Measurements from ENCODE around the gene GBGT1. TPM values are rescaled to one million over a fixed set of nuclear protein-coding genes. Genes with fewer than 3 reads are reported as not detected.

Gene GBGT1
- total and polyA plus RNA-seq, 9 donors: 3.9 to 43.3 (median 20.8) TPM

- DNase-seq: peak in 3 of 5 donors; percentile 18 to 34 (median 26)
Measured at GRCh38 chr9:133103987-133104505, 59.7 kb downstream of the GBGT1 start.

GRCh38 chr9:133103183-133103986 lies 60.3 kb downstream of the GBGT1 start:
- no peak overlapping the region for H3K4me3 ChIP-seq
- intact Hi-C loops (cut with DNase I): loop anchor here in 3 of 4 donors (2.0 kb wide), 1 partner anchor 41 kb away; no protein-coding TSS in a partner anchor
- no peaks in the 10 kb centered on the region for H3K9me3 ChIP-seq
- peak overlapping the region in 1 of 2 donors; percentile 55 for H3K27ac ChIP-seq
- WGBS, 3 donors: 49 to 70% (median 57%) methylated on average over 7 to 14 of the region's 14 CpGs
- no peaks in the 10 kb centered on the region for H3K4me1 ChIP-seq (ENCODE audit: insufficient read depth)
- H3K36me3 ChIP-seq: no peaks in the 10 kb centered on the region
- TF ChIP-seq POLR2A (IDR thresholded peaks at IDR 0.05) (no peak), CTCF (IDR thresholded peaks at IDR 0.05) (peak; percentile 92 to 98 (median 98)), EP300 (IDR thresholded peaks at IDR 0.05) (no peak)
- peak in 4 of 5 donors; percentile 50 to 79 (median 77) for DNase-seq
- no peaks in the 10 kb centered on the region for H3K27me3 ChIP-seq

More at GRCh38 chr9:133103987-133104505, 59.7 kb downstream of the GBGT1 start:
- no peaks in the 10 kb centered on the region for H3K4me1 ChIP-seq (ENCODE audit: insufficient read depth)
- no peaks in the 10 kb centered on the region for H3K27me3 ChIP-seq
- H3K36me3 ChIP-seq: no peaks in the 10 kb centered on the region
- whole genome bisulfite sequencing, 3 donors: 75 to 81% (median 78%) methylated on average over 12 of the region's 12 CpGs
- no peak for TF ChIP-seq EP300 (IDR thresholded peaks at IDR 0.05)
- no peak for TF ChIP-seq POLR2A (IDR thresholded peaks at IDR 0.05)
- no peak for TF ChIP-seq CTCF (IDR thresholded peaks at IDR 0.05)
- H3K9me3 ChIP-seq: no peaks in the 10 kb centered on the region
- no peak overlapping the region for H3K27ac ChIP-seq
- intact Hi-C loops (cut with DNase I): loop anchor here in 3 of 4 donors (2.0 kb wide), 1 partner anchor 41 kb away; no protein-coding TSS in a partner anchor
- H3K4me3 ChIP-seq: no peak overlapping the region

Other genes starting within 250 kb of the GBGT1 start
- gene TSC1, start 219.3 kb downstream of the GBGT1 start, total RNA-seq: 10 to 100 TPM; 24.4 to 49.1 (median 42.0) TPM
- gene TSC1, start 219.3 kb downstream of the GBGT1 start, polyA plus RNA-seq: 10 to 100 TPM; 18.9 to 32.9 TPM
- not detected for gene GFI1B, start 185.2 kb downstream of the GBGT1 start, total RNA-seq
- under 1 TPM in 1 of 2 donors, not detected in 1; 0.05 TPM for gene GFI1B, start 185.2 kb downstream of the GBGT1 start, polyA plus RNA-seq
- 10 to 100 TPM; 44.2 to 61.4 (median 52.2) TPM for gene GTF3C5, start 132.9 kb downstream of the GBGT1 start, total RNA-seq
- 10 to 100 TPM; 32.3 to 71.6 TPM for gene GTF3C5, start 132.9 kb downstream of the GBGT1 start, polyA plus RNA-seq
- 10 to 100 TPM in 1 of 7 donors, 1 to 10 TPM in 6; 1.8 to 13.6 (median 2.9) TPM for gene CEL, start 101.9 kb downstream of the GBGT1 start, total RNA-seq
- gene CEL, start 101.9 kb downstream of the GBGT1 start, polyA plus RNA-seq: 1 to 10 TPM; 1.3 TPM
- gene RALGDS, start 42.7 kb downstream of the GBGT1 start, total RNA-seq: 100 to 1,000 TPM in 1 of 7 donors, 10 to 100 TPM in 6; 26.6 to 139 (median 48.8) TPM
- gene RALGDS, start 42.7 kb downstream of the GBGT1 start, polyA plus RNA-seq: 10 to 100 TPM; 26.2 to 55.4 TPM
- 1 to 10 TPM in 2 of 7 donors, under 1 TPM in 2, not detected in 3; 0.33 to 5.3 (median 2.7) TPM for gene OBP2B, start 45.3 kb upstream of the GBGT1 start, total RNA-seq
- not detected for gene OBP2B, start 45.3 kb upstream of the GBGT1 start, polyA plus RNA-seq
- gene ABO, start 111.3 kb upstream of the GBGT1 start, total RNA-seq: 10 to 100 TPM; 16.0 to 27.7 (median 22.0) TPM
- gene ABO, start 111.3 kb upstream of the GBGT1 start, polyA plus RNA-seq: 10 to 100 TPM; 18.5 to 21.1 TPM
- gene SURF6, start 172.3 kb upstream of the GBGT1 start, total RNA-seq: 10 to 100 TPM; 13.6 to 24.9 (median 21.0) TPM
- gene SURF6, start 172.3 kb upstream of the GBGT1 start, polyA plus RNA-seq: 10 to 100 TPM; 12.7 to 24.0 TPM
- gene MED22, start 184.2 kb upstream of the GBGT1 start, total RNA-seq: 10 to 100 TPM; 20.6 to 43.8 (median 38.7) TPM
- 10 to 100 TPM in 1 of 2 donors, 1 to 10 TPM in 1; 8.3 to 24.5 TPM for gene MED22, start 184.2 kb upstream of the GBGT1 start, polyA plus RNA-seq
- gene RPL7A, start 184.3 kb upstream of the GBGT1 start, total RNA-seq: 1,000 to 10,000 TPM; 3,805 to 5,253 (median 4,187) TPM
- gene RPL7A, start 184.3 kb upstream of the GBGT1 start, polyA plus RNA-seq: 1,000 to 10,000 TPM; 5,821 to 6,397 TPM
- 10 to 100 TPM; 23.5 to 44.7 (median 33.8) TPM for gene SURF1, start 192.6 kb upstream of the GBGT1 start, total RNA-seq
- gene SURF1, start 192.6 kb upstream of the GBGT1 start, polyA plus RNA-seq: 10 to 100 TPM; 36.8 to 51.3 TPM
- 10 to 100 TPM; 13.7 to 30.4 (median 15.8) TPM for gene SURF2, start 192.6 kb upstream of the GBGT1 start, total RNA-seq
- gene SURF2, start 192.6 kb upstream of the GBGT1 start, polyA plus RNA-seq: 10 to 100 TPM in 1 of 2 donors, 1 to 10 TPM in 1; 8.6 to 21.4 TPM
- 100 to 1,000 TPM in 4 of 7 donors, 10 to 100 TPM in 3; 58.7 to 126 (median 107) TPM for gene SURF4, start 212.1 kb upstream of the GBGT1 start, total RNA-seq
- gene SURF4, start 212.1 kb upstream of the GBGT1 start, polyA plus RNA-seq: 100 to 1,000 TPM in 1 of 2 donors, 10 to 100 TPM in 1; 73.8 to 165 TPM
- 1 to 10 TPM in 5 of 7 donors, under 1 TPM in 2; 0.48 to 1.7 (median 1.2) TPM for gene STKLD1, start 212.5 kb upstream of the GBGT1 start, total RNA-seq
- 1 to 10 TPM; 1.3 to 2.3 TPM for gene STKLD1, start 212.5 kb upstream of the GBGT1 start, polyA plus RNA-seq